ENCODE measurements around the gene ZNF318.
A peak's percentile ranks its signal among the peaks of the same experiment; 100 is the strongest.
"Not testable (repeated sequence)": the region's sequence is repeated elsewhere in the genome, so short reads cannot be mapped to it uniquely, and the experiment has no call there.

The ZNF318 gene

DNA sequence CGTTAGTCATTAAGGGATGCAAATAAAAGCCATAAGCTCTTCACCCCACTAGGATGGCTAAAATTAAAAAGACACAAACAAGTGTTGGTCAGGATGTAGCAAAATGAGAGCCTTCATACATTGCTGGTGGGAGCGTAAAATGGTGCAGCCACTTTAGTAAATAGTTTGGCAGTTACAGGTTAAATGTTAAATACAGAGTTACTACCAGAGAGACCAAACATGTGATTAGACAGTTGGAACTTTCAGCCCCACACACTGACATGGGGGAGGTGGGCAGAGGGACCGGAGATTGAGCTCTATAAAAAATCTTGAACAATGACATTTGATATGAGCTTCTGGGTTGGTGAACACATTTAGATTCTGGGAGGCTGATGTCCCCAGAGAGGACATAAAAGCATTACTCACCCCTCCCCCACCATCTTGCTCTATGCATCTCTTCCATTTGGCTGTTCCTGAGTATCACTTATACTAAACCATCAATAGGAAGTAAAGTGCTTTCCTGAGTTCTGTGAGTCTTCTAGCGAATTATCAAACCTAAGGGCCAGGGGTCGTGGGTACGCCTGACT is 20.4 kb upstream of the ZNF318 start:
- Histone ChIP-seq H3K36me3 (ENCODE audit: control insufficient read depth, insufficient read depth, low read length) (no peaks in the 10 kb centered on the region), H3K27me3 (ENCODE audit: control insufficient read depth, insufficient read depth, low read length, poor library complexity, severe bottlenecking) (no peaks in the 10 kb centered on the region), H3K9me3 (ENCODE audit: control insufficient read depth, low read length) (no peaks in the 10 kb centered on the region), H3K27ac (ENCODE audit: insufficient read depth, low read depth, low read length, poor library complexity, severe bottlenecking) (no peak overlapping the region), H3K4me1 (ENCODE audit: control insufficient read depth, insufficient read depth, low read length) (no peaks in the 10 kb centered on the region), H3K4me3 (ENCODE audit: insufficient read depth, low read depth, low read length) (no peak overlapping the region)
- WGBS, 2 experiments: 95% methylated on average over 6 of the region's 6 CpGs

DNA sequence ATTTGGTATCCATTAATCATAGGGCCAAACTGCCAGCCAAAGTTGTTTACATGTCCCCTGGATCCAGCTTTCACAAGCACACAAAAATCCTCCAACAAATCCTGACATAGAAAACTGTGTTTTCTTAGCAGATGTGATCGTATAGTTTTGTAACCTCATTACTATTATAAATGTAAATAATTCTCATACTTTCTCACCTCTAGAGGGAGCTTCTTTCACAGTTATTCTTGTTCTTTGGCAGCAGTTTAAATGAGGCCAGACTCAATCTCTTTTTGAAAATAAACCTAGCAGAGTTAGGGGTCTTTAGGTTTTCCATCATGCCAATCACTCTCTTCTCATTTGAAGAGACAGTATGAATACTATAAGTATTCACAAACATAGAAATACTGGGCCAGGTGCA is 17.0 kb upstream of the ZNF318 start:
- Histone ChIP-seq H3K4me3 (ENCODE audit: insufficient read depth, low read depth, low read length) (no peak overlapping the region), H3K4me1 (ENCODE audit: control insufficient read depth, insufficient read depth, low read length) (no peaks in the 10 kb centered on the region), H3K9me3 (ENCODE audit: control insufficient read depth, low read length) (no peaks in the 10 kb centered on the region), H3K27ac (ENCODE audit: insufficient read depth, low read depth, low read length, poor library complexity, severe bottlenecking) (no peak overlapping the region), H3K27me3 (ENCODE audit: control insufficient read depth, insufficient read depth, low read length, poor library complexity, severe bottlenecking) (no peaks in the 10 kb centered on the region), H3K36me3 (ENCODE audit: control insufficient read depth, insufficient read depth, low read length) (no peaks in the 10 kb centered on the region)
- WGBS, 2 experiments: no CpG with 5 or more reads among the region's 1 CpG

DNA sequence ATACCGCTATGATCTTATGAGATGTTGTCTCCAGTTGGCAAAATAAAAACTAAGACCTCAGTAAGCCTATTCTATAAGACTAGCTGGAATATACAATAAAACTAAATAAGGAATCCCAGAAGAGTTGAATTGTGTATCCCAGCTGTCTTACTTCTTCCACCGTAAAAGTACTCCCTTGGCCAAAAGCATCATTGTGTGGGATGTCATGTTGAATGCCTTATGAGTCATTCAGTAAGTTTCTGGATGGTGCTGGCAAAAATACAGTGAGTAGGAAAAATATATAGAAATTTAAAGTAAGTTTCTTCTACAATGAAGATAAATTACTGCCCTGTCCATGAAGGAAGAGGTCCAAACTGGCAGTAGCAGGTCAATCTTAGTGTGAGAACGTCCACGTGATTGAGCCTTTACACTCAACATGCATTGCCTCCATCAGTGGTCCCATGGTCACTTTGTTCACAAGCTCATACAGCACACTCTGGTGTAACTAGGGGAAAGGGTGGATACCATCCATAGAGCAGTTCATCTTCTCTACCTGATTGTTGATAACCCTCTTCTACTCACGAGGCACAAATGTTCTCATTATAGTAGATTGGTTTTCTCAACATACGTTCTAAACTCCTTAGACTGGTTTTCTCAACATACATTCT is 13.7 kb upstream of the ZNF318 start:
- 84 to 91% methylated on average over 6 of the region's 6 CpGs for whole genome bisulfite sequencing, 2 experiments
- H3K27ac ChIP-seq (ENCODE audit: insufficient read depth, low read depth, low read length, poor library complexity, severe bottlenecking): no peak overlapping the region

DNA sequence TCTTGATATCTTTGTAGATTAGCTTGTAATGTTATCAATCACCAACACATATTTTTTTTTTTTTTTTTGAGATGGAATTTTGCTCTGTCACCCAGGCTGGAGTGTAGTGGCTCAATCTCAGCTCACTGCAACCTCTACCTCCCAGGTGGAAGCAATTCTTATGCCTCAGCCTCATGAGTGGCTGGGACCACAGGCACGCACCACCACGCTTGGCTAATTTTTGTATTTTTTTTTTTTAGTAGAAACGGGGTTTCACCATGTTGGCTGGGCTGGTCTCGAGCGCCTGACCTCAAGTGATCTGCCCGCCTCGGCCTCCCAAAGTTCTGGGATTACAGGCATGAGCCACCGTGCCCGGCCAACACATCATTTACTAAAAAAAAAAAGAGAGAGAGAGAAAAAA is 11.4 kb upstream of the ZNF318 start:
- whole genome bisulfite sequencing, 2 experiments: 89 to 93% methylated on average over 7 of the region's 9 CpGs
- H3K27ac ChIP-seq (ENCODE audit: insufficient read depth, low read depth, low read length, poor library complexity, severe bottlenecking); H3K27me3 ChIP-seq (ENCODE audit: control insufficient read depth, insufficient read depth, low read length, poor library complexity, severe bottlenecking); H3K9me3 ChIP-seq (ENCODE audit: control insufficient read depth, low read length); H3K4me3 ChIP-seq (ENCODE audit: insufficient read depth, low read depth, low read length); H3K4me1 ChIP-seq (ENCODE audit: control insufficient read depth, insufficient read depth, low read length); H3K36me3 ChIP-seq (ENCODE audit: control insufficient read depth, insufficient read depth, low read length): not testable (repeated sequence)

More for the DNA sequence above, 13.7 kb upstream of the ZNF318 start:
- Histone ChIP-seq H3K4me3 (ENCODE audit: insufficient read depth, low read depth, low read length) (no peak overlapping the region), H3K9me3 (ENCODE audit: control insufficient read depth, low read length) (no peaks in the 10 kb centered on the region), H3K4me1 (ENCODE audit: control insufficient read depth, insufficient read depth, low read length) (no peaks in the 10 kb centered on the region), H3K36me3 (ENCODE audit: control insufficient read depth, insufficient read depth, low read length) (no peaks in the 10 kb centered on the region), H3K27me3 (ENCODE audit: control insufficient read depth, insufficient read depth, low read length, poor library complexity, severe bottlenecking) (peaks cover 9% of the 10 kb centered on the region)

DNA sequence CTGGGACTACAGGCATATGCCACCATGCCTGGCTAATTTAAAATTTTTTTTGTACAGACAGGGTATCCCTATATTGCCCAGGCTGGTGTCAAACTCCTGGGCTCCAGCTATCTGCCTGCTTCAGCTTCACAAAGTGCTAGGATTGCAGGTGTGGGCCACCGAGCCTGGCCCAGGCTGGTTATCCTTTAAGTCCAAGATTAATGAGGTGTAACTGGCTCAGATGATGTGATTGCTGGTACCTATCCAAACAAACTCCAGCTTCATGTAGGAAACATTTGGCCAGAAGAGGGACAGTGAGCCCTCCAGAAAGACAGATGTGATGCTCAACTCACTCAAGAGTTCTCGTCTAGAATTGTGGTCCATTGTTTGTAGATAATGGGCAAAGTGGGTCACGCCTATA is 9.2 kb upstream of the ZNF318 start:
- no peak overlapping the region for H3K27ac ChIP-seq (ENCODE audit: insufficient read depth, low read depth, low read length, poor library complexity, severe bottlenecking)
- H3K27me3 ChIP-seq (ENCODE audit: control insufficient read depth, insufficient read depth, low read length, poor library complexity, severe bottlenecking): peaks cover 9% of the 10 kb centered on the region
- H3K4me1 ChIP-seq (ENCODE audit: control insufficient read depth, insufficient read depth, low read length): no peaks in the 10 kb centered on the region
- no peaks in the 10 kb centered on the region for H3K9me3 ChIP-seq (ENCODE audit: control insufficient read depth, low read length)
- no peaks in the 10 kb centered on the region for H3K36me3 ChIP-seq (ENCODE audit: control insufficient read depth, insufficient read depth, low read length)
- H3K4me3 ChIP-seq (ENCODE audit: insufficient read depth, low read depth, low read length): no peak overlapping the region
- 87 to 89% methylated on average over 3 of the region's 3 CpGs for WGBS, 2 experiments

DNA sequence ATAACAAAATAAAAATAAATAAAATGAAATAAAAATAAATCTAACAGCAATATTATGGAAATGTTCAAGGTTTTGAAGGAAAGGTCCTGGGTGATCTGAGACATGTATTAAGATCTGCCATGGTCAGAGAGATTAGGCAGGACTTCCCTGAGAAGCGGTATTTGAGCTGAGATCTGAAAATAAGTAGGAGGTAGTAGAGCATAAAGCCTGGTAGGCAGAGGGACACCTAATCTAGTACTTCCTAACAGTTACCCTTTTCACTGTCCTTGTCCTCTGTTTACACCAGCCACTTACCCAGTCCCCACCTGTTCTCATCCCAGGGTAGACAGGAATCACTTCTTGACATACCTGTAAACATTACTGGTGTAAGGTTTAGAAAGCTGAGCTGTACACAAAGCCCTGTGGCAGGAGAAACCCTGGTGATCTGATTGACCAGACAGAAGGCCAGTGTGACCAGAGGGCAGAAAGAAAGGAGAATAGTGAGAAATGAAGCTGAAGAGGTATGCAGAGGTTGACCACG is 8.3 kb upstream of the ZNF318 start:
- Histone ChIP-seq H3K27ac (ENCODE audit: insufficient read depth, low read depth, low read length, poor library complexity, severe bottlenecking) (no peak overlapping the region), H3K4me3 (ENCODE audit: insufficient read depth, low read depth, low read length) (no peak overlapping the region), H3K4me1 (ENCODE audit: control insufficient read depth, insufficient read depth, low read length) (no peaks in the 10 kb centered on the region), H3K9me3 (ENCODE audit: control insufficient read depth, low read length) (no peaks in the 10 kb centered on the region), H3K27me3 (ENCODE audit: control insufficient read depth, insufficient read depth, low read length, poor library complexity, severe bottlenecking) (peaks cover 9% of the 10 kb centered on the region), H3K36me3 (ENCODE audit: control insufficient read depth, insufficient read depth, low read length) (no peaks in the 10 kb centered on the region)
- 89 to 92% methylated on average over 1 to 2 of the region's 2 CpGs for WGBS, 2 experiments

DNA sequence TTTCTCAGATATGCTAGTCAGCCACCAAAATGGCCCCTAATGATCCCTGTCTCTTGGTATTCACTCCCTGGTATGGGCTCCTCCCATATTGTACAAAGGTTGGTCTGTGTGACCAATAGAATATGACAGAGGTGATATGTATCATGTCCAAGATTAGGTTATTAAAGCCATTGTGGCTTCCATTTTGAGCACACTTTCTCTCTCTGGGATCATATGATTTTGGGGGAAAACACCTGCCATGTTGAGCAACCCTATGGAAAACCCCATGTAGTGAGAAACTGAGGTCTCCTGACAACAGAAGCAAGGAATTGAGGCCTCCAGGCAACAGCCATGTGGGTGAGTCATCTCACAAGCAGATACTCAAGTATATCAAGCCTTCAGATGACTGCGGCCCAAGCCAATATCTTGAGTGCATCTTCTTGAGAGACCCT is 7.1 kb upstream of the ZNF318 start:
- Histone ChIP-seq H3K27ac (ENCODE audit: insufficient read depth, low read depth, low read length, poor library complexity, severe bottlenecking) (no peak overlapping the region), H3K9me3 (ENCODE audit: control insufficient read depth, low read length) (no peaks in the 10 kb centered on the region), H3K36me3 (ENCODE audit: control insufficient read depth, insufficient read depth, low read length) (no peaks in the 10 kb centered on the region), H3K27me3 (ENCODE audit: control insufficient read depth, insufficient read depth, low read length, poor library complexity, severe bottlenecking) (peaks cover 9% of the 10 kb centered on the region), H3K4me3 (ENCODE audit: insufficient read depth, low read depth, low read length) (no peak overlapping the region), H3K4me1 (ENCODE audit: control insufficient read depth, insufficient read depth, low read length) (no peaks in the 10 kb centered on the region)
- 92 to 100% methylated on average over 1 of the region's 1 CpG for WGBS, 2 experiments

DNA sequence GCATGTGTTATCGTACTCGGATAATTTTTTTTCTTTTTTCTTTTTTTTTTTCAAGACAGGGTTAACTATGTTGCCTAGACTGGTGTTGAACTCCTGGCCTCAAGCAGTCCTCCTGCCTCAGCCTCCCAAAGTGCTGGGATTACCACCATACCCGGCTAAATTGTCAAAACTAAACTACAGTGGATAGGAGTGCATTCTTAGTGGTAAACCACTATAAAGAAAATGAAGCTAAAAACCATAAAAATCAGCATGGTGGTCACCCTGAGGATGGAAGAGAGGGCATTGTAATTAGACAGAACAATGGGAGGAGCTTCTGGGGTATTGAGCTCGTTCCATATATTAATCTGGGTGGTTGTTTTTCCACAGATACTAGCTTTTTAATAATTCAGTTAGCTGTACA is 6.2 kb upstream of the ZNF318 start:
- H3K27ac ChIP-seq (ENCODE audit: insufficient read depth, low read depth, low read length, poor library complexity, severe bottlenecking): no peak overlapping the region
- no peak overlapping the region for H3K4me3 ChIP-seq (ENCODE audit: insufficient read depth, low read depth, low read length)
- 87 to 99% methylated on average over 3 of the region's 4 CpGs for WGBS, 2 experiments
- H3K36me3 ChIP-seq (ENCODE audit: control insufficient read depth, insufficient read depth, low read length): no peaks in the 10 kb centered on the region
- no peaks in the 10 kb centered on the region for H3K4me1 ChIP-seq (ENCODE audit: control insufficient read depth, insufficient read depth, low read length)
- H3K27me3 ChIP-seq (ENCODE audit: control insufficient read depth, insufficient read depth, low read length, poor library complexity, severe bottlenecking): peaks cover 9% of the 10 kb centered on the region
- no peaks in the 10 kb centered on the region for H3K9me3 ChIP-seq (ENCODE audit: control insufficient read depth, low read length)

DNA sequence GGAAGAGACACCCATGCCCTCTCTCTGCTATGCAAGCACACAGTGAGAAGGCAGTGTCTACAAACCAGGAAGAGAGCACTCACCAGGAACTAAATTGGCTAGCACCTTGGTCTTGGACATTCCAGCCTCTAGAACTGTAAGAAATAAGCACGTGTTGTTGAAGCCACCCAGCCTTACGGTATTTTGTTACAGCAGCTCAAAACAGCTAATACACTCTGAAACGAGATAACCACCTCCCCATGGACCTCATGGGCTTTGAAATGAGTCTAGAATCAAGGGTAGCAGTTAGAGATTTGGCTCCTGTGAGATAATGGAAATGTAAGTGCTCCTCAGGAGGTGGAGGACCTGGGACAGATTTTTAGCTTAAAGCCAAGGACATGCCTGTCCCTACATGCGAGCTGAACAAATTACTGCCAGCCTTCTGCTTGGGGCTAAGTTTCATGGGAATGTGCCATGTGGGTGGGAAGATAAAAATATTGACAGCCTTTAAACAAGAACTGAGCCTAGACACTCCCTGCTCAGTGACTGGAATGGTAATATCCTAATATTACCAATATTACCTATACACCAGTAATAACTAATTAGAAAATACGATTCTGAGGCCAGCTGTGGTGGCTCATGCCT is 3.9 kb upstream of the ZNF318 start:
- 92 to 94% methylated on average over 5 of the region's 5 CpGs for WGBS, 2 experiments
- H3K36me3 ChIP-seq (ENCODE audit: control insufficient read depth, insufficient read depth, low read length): no peaks in the 10 kb centered on the region
- peaks cover under 1% of the 10 kb centered on the region for H3K4me1 ChIP-seq (ENCODE audit: control insufficient read depth, insufficient read depth, low read length)
- no peaks in the 10 kb centered on the region for H3K27me3 ChIP-seq (ENCODE audit: control insufficient read depth, insufficient read depth, low read length, poor library complexity, severe bottlenecking)
- H3K4me3 ChIP-seq (ENCODE audit: insufficient read depth, low read depth, low read length): no peak overlapping the region
- no peaks in the 10 kb centered on the region for H3K9me3 ChIP-seq (ENCODE audit: control insufficient read depth, low read length)
- H3K27ac ChIP-seq (ENCODE audit: insufficient read depth, low read depth, low read length, poor library complexity, severe bottlenecking): no peak overlapping the region

DNA sequence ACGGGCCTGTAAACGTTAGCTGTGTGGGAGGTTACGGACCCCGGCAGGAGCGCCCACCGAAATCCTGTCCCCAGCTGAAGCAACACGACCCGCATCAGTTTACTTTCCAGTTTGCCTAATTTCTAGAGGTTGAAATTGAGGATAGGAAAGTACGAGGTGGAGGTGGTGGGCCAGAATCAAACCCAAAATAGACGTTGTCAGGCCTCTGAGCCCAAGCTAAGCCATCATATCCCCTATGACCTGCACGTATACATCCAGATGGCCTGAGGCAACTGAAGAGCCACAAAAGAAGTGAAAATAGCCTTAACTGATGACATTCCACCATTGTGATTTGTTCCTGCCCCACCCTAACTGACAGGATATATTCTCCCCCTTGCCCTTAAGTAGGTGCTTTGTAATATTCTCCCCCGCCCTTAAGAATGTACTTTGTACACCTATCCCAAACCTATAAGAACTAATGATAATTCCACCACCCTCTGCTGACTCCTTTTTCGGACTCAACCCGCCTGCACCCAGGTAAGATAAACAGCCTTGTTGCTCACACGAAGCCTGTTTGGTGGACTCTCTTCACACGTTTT is 645 bp upstream of the ZNF318 start:
- not testable (repeated sequence) for H3K36me3 ChIP-seq (ENCODE audit: control insufficient read depth, insufficient read depth, low read length); H3K4me1 ChIP-seq (ENCODE audit: control insufficient read depth, insufficient read depth, low read length); H3K9me3 ChIP-seq (ENCODE audit: control insufficient read depth, low read length); H3K27me3 ChIP-seq (ENCODE audit: control insufficient read depth, insufficient read depth, low read length, poor library complexity, severe bottlenecking)
- 72% methylated on average over 16 of the region's 16 CpGs for WGBS, 2 experiments
- Histone ChIP-seq H3K4me3 (ENCODE audit: insufficient read depth, low read depth, low read length) (peak overlapping the region; percentile 79), H3K27ac (ENCODE audit: insufficient read depth, low read depth, low read length, poor library complexity, severe bottlenecking) (peak overlapping the region; percentile 44)

Data from ectodermal cell (in vitro differentiated cells).